Sigmoid colon (tissue), 7 donors: ENCODE results near the gene TNFRSF13B. TPM values are rescaled to one million over a fixed set of nuclear protein-coding genes. Genes with fewer than 3 reads are reported as not detected.
"Not testable (repeated sequence)": the region's sequence is repeated elsewhere in the genome, so short reads cannot be mapped to it uniquely, and the experiment has no call there.

ENCODE experiments used
- DNase-seq: peaks from one replicate; pipeline ENCODE4 v3.0.0-alpha.2; 2019
- H3K27ac ChIP-seq, 4 donors: fragments of 200-600 bp; sonication (generic); one replicate each; pipeline ENCODE4 v1.5.1; 2016 to 2019; ENCODE audit warnings: mild to moderate bottlenecking in 1 of 4
- H3K27me3 ChIP-seq, 3 donors: fragments of 200-600 bp; sonication (generic); one replicate each; pipeline ENCODE4 v1.5.1; 2019; ENCODE audit warnings: mild to moderate bottlenecking in 1 of 3
- H3K36me3 ChIP-seq, 4 donors: fragments of 200-600 bp; sonication (generic); one replicate each; pipeline ENCODE4 v1.5.1; 2016 to 2019
- H3K4me1 ChIP-seq, 4 donors: fragments of 200-600 bp; sonication (generic); one replicate each; pipeline ENCODE4 v1.5.1; 2017 to 2019
- H3K4me3 ChIP-seq, 4 donors: fragments of 200-600 bp; sonication (generic); one replicate each; pipeline ENCODE4 v1.5.1; 2017 to 2019; ENCODE audit warnings: mild to moderate bottlenecking in 2 of 4, moderate library complexity in 1 of 4
- H3K9me3 ChIP-seq, 4 donors: fragments of 200-600 bp in 3 of 4; sonication (generic) in 3 of 4; one replicate each; pipeline versions ENCODE4 v1.5.1 to v1.6.1; 2013 to 2019
- CTCF ChIP-seq, 4 experiments: fragments of 450-650 bp in 3 of 4; fragments of 200-600 bp in 1 of 4; IDR thresholded peaks; one replicate each; pipeline ENCODE4 v1.5.1; 2016 to 2019; ENCODE audit warnings: antibody characterized with exemption in 4 of 4, mild to moderate bottlenecking in 3 of 4, moderate library complexity in 2 of 4
- EP300 ChIP-seq, 4 donors: sonication (generic); formaldehyde crosslinking; IDR thresholded peaks; one replicate each; pipeline ENCODE4 v1.6.1; 2017; ENCODE audit warnings: antibody characterized with exemption in 4 of 4
- POLR2A ChIP-seq, 2 donors: fragments of 450-650 bp; IDR thresholded peaks; one replicate each; pipeline ENCODE4 v1.6.1; 2016; ENCODE audit warnings: antibody characterized with exemption in 2 of 2, mild to moderate bottlenecking in 2 of 2, moderate library complexity in 2 of 2
- POLR2AphosphoS5 ChIP-seq, 4 donors: sonication (generic); formaldehyde crosslinking; IDR thresholded peaks; one replicate each; pipeline ENCODE4 v1.6.1; 2017; ENCODE audit warnings: antibody characterized with exemption in 4 of 4
- WGBS, 2 donors: extraction: QIAGEN DNeasy Blood & Tissue Kit; methylation state at CpG; one replicate each; pipeline ENCODE4 v1.1.7; 2013; 5-methylcytosine and 5-hydroxymethylcytosine counted together
- intact Hi-C: fragments of 100-400 bp; cut with DNase I; formaldehyde crosslinking; loops from one replicate; pipeline ENCODE4 v1.15.1; 2023
- polyA plus RNA-seq, 3 donors: library from polyadenylated mRNA; stranded (reverse); fragments of 200-250 nt; gene quantifications; one replicate each; pipeline ENCODE4 v1.2.3, GENCODE V29; 2013
- total RNA-seq, 4 donors: library from RNA; depleted of rRNA; stranded (reverse); fragments of >200 nt; gene quantifications; one replicate each; pipeline ENCODE4 v1.1.0, GENCODE V29; 2016
- donor health status: healthy with polysubstance abuse.
- donor health status: Bipolar disorder and iron deficiency.
- donor health status: healthy.

The TNFRSF13B gene
- total and polyA plus RNA-seq, 7 donors = 15.2 TPM; not detected in 6

- no peak overlapping the region for H3K4me3 ChIP-seq
- no peaks in the 10 kb centered on the region for H3K36me3 ChIP-seq
- no peak overlapping the region for H3K27ac ChIP-seq
- no peaks in the 10 kb centered on the region for H3K9me3 ChIP-seq
- 67 to 75% methylated on average over 26 of the region's 26 CpGs for WGBS, 2 donors
- intact Hi-C loops = no loop called here
- no peaks in the 10 kb centered on the region for H3K4me1 ChIP-seq
- no peak for DNase-seq
- no peak for TF ChIP-seq CTCF (IDR thresholded peaks at IDR 0.05)
- no peaks in the 10 kb centered on the region for H3K27me3 ChIP-seq
Measured at GRCh38 chr17:16980813-16981731, 9.2 kb upstream of the TNFRSF13B start.

GRCh38 chr17:16980061-16980460, 8.1 kb upstream of the TNFRSF13B start:
- Histone ChIP-seq H3K4me3 (no peak overlapping the region), H3K27ac (no peak overlapping the region), H3K27me3 (no peaks in the 10 kb centered on the region), H3K9me3 (no peaks in the 10 kb centered on the region), H3K36me3 (no peaks in the 10 kb centered on the region), H3K4me1 (no peaks in the 10 kb centered on the region)
- TF ChIP-seq POLR2A (IDR thresholded peaks at IDR 0.05) = no peak
- TF ChIP-seq CTCF (IDR thresholded peaks at IDR 0.05) = no peak
- no peak for TF ChIP-seq EP300 (IDR thresholded peaks at IDR 0.05)
- no peak for TF ChIP-seq POLR2AphosphoS5 (IDR thresholded peaks at IDR 0.05)
- no peak for DNase-seq
- intact Hi-C loops = no loop called here
- WGBS, 2 donors = 83 to 86% methylated on average over 8 of the region's 8 CpGs

GRCh38 chr17:16979237-16979823, 7.4 kb upstream of the TNFRSF13B start:
- H3K36me3 ChIP-seq, H3K4me3 ChIP-seq, intact Hi-C loops, H3K27me3 ChIP-seq, H3K4me1 ChIP-seq, H3K27ac ChIP-seq, H3K9me3 ChIP-seq: not testable (repeated sequence)
- peak; percentile 20 for DNase-seq
- 81 to 88% methylated on average over 6 of the region's 6 CpGs for whole genome bisulfite sequencing, 2 donors

DNA sequence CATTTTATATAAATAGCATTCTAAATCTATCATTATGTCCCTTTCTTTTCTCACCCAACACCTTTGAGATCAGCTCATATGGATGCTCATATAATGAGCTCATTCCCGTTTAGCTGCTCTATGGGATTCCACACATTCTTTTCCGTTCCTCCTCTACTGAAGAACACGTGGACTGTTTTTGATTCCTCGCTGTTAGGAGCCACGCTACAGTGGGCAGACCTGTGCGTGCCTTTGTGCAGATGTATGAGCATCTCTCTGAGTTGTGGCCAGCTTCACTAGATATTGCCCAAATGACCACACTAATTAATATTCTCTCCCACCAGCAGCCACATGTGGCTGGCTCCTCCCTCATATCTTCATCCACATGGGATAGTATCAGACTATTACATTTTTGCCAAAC, 6.0 kb upstream of the TNFRSF13B start:
- Histone ChIP-seq H3K4me1 (no peaks in the 10 kb centered on the region), H3K36me3 (no peaks in the 10 kb centered on the region), H3K27me3 (no peaks in the 10 kb centered on the region), H3K4me3 (no peak overlapping the region), H3K9me3 (no peaks in the 10 kb centered on the region), H3K27ac (no peak overlapping the region)
- DNase-seq = peak; percentile 17
- 82 to 88% methylated on average over 6 of the region's 6 CpGs for whole genome bisulfite sequencing, 2 donors
- intact Hi-C loops = no loop called here
- no peak for TF ChIP-seq EP300 (IDR thresholded peaks at IDR 0.05)
- TF ChIP-seq POLR2AphosphoS5 (IDR thresholded peaks at IDR 0.05) = no peak
- TF ChIP-seq CTCF (IDR thresholded peaks at IDR 0.05) = no peak
- TF ChIP-seq POLR2A (IDR thresholded peaks at IDR 0.05) = no peak

DNA sequence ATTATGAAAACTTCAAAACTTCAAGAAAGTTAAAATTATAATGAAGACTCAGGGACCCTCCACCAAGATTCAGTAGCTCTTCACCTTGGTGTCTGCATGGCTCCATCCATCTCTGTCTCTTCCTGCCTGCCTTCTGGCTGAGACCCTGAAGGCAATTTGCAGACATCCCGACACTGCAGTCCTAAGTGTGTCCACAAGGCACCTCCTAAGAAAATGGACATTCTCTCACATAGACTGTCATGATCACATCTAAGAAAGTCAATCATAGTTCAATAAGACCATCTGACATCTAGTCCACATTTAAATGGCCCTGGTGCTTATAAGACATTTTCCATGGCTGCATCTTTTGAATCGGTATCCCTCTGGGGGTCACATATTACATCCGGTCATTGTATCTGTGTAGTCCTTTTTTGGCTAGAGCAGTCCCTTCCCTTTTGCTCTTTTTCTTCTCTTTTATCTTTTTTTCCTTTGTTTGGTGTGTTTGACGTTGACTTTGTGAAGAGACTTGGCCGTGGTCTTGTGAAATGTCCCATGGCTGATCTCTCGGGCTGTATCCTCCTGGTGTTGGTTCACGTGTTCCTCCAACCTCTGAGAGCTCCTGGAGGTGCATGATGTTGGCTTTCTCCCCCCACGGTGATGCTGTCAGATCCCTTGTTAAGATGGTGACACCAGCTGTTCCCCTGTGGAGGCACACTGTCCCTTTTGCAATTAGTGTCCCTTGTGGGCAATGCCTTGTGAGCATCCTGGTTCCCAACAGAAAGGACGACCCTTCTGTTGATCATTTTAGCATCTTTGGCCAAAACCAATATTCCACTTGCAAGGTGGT, 5.0 kb upstream of the TNFRSF13B start:
- WGBS, 2 donors = 90 to 91% methylated on average over 9 of the region's 9 CpGs
- Histone ChIP-seq H3K36me3 (no peaks in the 10 kb centered on the region), H3K4me3 (no peak overlapping the region), H3K27me3 (no peaks in the 10 kb centered on the region), H3K27ac (no peak overlapping the region), H3K4me1 (no peaks in the 10 kb centered on the region), H3K9me3 (no peaks in the 10 kb centered on the region)
- peak; percentile 45 for DNase-seq
- TF ChIP-seq CTCF (IDR thresholded peaks at IDR 0.05) = no peak
- TF ChIP-seq POLR2AphosphoS5 (IDR thresholded peaks at IDR 0.05) = no peak
- no peak for TF ChIP-seq POLR2A (IDR thresholded peaks at IDR 0.05)
- intact Hi-C loops = no loop called here
